Liver (tissue), 3 donors: Measurements from ENCODE around the gene COX20.

Experiments used
- ATF3 ChIP-seq: IDR thresholded peaks from 2 replicates; pipeline ENCODE4 v1.6.1; 2016; ENCODE audit warnings: antibody characterized with exemption
- FOXA1 ChIP-seq: IDR thresholded peaks from 2 replicates; pipeline ENCODE4 v1.6.1; 2016; ENCODE audit warnings: antibody characterized with exemption
- REST ChIP-seq: IDR thresholded peaks from 2 replicates; pipeline ENCODE4 v1.6.1; 2016; ENCODE audit warnings: antibody characterized with exemption, mild to moderate bottlenecking
- SP1 ChIP-seq: IDR thresholded peaks from 2 replicates; pipeline ENCODE4 v1.6.1; 2018; ENCODE audit warnings: antibody characterized with exemption, mild to moderate bottlenecking
- TAF1 ChIP-seq: conservative IDR thresholded peaks from 2 replicates; pipeline ENCODE4 v1.6.1; 2016; ENCODE audit warnings: antibody characterized with exemption, mild to moderate bottlenecking
- TF ChIP-seq, protein P1 (sequence below): fragments of 150-350 bp; IDR thresholded peaks from 2 replicates; pipeline ENCODE4 v1.5.1; 2017; ENCODE audit warnings: improper control_type of control experiment, low read depth, low read length; ENCODE audit not compliant: missing input control
- TF ChIP-seq, protein P2 (sequence below): IDR thresholded peaks from 2 replicates; pipeline ENCODE4 v1.6.1; 2016; ENCODE audit warnings: antibody characterized with exemption
- donor health status: healthy.
- donor health status: healthy.

DNA sequence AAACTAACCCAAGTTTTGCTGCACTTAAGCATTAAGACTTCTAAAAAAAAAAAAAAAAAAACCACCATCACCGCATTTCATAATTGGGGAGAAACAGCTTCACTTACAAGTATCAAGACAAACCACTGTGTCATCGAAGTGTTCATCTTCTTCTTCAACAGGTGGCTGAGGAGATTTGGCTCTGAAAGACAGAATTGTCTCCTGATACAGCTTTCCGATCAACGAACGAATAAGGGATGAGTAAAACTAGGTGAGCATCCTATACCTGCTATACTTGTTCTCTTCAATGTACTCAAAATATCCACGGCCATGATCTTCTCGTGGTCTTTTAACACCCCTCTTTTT, 26.9 kb downstream of the COX20 start:
- TF ChIP-seq, protein P1, sequence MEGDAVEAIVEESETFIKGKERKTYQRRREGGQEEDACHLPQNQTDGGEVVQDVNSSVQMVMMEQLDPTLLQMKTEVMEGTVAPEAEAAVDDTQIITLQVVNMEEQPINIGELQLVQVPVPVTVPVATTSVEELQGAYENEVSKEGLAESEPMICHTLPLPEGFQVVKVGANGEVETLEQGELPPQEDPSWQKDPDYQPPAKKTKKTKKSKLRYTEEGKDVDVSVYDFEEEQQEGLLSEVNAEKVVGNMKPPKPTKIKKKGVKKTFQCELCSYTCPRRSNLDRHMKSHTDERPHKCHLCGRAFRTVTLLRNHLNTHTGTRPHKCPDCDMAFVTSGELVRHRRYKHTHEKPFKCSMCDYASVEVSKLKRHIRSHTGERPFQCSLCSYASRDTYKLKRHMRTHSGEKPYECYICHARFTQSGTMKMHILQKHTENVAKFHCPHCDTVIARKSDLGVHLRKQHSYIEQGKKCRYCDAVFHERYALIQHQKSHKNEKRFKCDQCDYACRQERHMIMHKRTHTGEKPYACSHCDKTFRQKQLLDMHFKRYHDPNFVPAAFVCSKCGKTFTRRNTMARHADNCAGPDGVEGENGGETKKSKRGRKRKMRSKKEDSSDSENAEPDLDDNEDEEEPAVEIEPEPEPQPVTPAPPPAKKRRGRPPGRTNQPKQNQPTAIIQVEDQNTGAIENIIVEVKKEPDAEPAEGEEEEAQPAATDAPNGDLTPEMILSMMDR = no peak
- no peak for TF ChIP-seq FOXA1
- no peak for TF ChIP-seq SP1
- TF ChIP-seq, protein P2, sequence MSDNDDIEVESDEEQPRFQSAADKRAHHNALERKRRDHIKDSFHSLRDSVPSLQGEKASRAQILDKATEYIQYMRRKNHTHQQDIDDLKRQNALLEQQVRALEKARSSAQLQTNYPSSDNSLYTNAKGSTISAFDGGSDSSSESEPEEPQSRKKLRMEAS = no peak
- TF ChIP-seq TAF1 = no peak
- TF ChIP-seq ATF3 = no peak
- no peak for TF ChIP-seq REST
